HG02943 (cell line): Measurements from ENCODE around the gene EFCAB3.
"Not testable (repeated sequence)": the region's sequence is repeated elsewhere in the genome, so short reads cannot be mapped to it uniquely, and the experiment has no call there.

Experiments used
- ATAC-seq: cut with Tn5 transposase; IDR thresholded peaks from one replicate; pipeline ENCODE4 v1.9.1; 2021; ENCODE audit warnings: mild to moderate bottlenecking, low read depth, moderate library complexity; ENCODE audit not compliant: unreplicated experiment

The EFCAB3 gene

GRCh38 chr17:62458483-62458882, 78.1 kb downstream of the EFCAB3 start:
- not testable (repeated sequence) for ATAC-seq

GRCh38 chr17:62464422-62464821, 84.1 kb downstream of the EFCAB3 start:
- ATAC-seq = not testable (repeated sequence)

GRCh38 chr17:62465271-62465670, 84.9 kb downstream of the EFCAB3 start:
- ATAC-seq = not testable (repeated sequence)
